Stimulated activated CD8-positive, alpha-beta memory T cell treated with anti-CD3 and anti-CD28 coated beads, Interleukin-7, amount 100 ng/mL, for 48 hours (primary cell): ENCODE data around the gene CRTC3.
"Not testable (repeated sequence)": the region's sequence is repeated elsewhere in the genome, so short reads cannot be mapped to it uniquely, and the experiment has no call there.

Experiments used
- DNase-seq, 2 donors: peaks; one replicate each; pipeline ENCODE4 v3.0.0-alpha.2; 2020; ENCODE audit warnings: low read depth in 1 of 2; ENCODE audit errors: extremely low read depth in 1 of 2

Gene CRTC3

GRCh38 chr15:90618330-90619125, 88.8 kb downstream of the CRTC3 start:
- DNase-seq, result no peak

DNA sequence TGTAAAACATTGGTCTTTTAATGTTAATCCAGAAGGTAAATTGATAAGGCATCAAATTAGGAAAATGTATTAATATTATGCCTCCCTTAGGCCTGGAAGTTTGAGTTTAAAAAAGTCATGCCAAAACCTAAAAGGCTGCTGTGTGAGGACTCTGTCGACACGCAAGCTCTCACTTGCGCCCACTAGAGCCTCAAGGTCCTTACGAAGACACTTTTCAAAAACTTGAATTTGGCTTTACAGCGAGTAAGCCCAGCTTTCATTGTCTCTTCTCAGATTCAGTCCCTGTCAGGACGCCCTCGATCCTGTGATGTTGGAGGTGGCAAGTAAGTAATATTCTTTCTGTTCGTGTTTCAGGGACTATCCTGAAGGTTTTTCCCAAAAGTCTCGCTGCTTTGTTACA, 89.7 kb downstream of the CRTC3 start:
- DNase-seq, result no peak

DNA sequence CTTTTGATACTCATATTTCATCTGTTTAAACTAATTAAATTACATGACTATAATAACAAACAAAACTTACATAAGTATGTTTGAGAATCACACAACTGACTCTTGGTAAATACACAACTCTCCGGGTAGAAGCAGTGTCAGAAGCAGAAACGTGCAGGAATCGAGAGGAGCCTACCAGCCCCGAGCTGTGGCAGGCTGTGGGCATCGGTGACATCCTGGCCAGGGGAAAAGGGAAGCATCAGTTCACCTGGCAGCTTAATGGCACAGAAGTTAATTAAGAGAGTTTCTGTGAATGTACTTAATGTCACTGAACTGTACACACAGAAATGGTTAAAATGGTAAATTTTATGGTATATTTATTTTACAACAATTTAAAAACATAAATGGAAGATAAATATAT, 90.2 kb downstream of the CRTC3 start:
- no peak for DNase-seq

DNA sequence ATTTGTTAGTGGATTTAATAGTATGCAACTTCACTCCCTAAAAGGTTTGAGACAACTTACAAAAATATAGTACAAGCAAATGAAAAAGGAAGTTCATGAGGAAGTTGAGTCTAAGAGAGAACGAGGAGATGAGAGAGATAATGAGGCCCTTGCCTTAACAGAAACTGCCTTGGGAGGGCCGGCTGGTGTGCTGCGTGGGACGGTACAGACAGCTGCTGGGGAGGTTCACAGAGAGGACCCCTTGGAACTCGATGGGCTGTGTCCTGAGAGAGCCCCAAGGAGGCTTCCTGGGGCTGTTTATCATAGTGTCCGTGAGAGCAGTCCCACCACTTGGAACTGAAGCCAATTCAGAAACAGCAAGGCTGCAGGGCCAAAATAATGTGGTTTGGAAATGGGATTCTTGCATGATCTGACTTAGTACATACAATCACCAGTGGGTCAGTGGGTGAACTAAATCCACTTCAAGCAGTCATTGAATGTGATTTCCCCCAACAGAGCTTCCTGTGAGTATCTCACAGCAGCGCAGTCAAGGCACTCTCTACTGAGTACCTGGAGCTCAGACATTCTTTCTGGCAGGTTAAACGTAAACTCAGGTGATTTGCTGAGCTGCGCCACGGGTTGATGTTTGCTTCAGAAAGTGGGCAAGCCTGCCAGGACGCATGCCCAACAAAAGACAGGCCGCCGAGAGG, 90.8 kb downstream of the CRTC3 start:
- no peak for DNase-seq

DNA sequence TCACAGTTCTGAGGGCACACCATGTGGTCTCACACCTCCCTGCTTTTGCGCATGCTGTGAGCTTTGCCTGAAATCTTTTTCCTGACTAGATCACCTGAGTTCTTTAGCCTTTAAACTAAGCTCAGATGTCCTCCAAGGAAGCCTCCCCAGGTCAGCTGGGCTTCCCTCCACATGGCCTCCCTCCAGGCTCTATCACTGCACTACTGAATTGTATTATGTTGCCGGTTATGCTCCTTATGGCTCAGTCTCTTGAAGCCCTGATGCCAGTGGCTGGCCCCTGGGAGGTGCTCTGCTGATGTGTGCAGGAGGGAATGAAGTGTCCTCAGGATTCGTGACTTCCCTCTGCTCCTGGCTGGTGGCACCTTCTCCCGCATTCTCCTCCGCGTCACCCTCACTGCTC, 94.1 kb downstream of the CRTC3 start:
- no peak for DNase-seq

GRCh38 chr15:90624278-90624981, 94.7 kb downstream of the CRTC3 start:
- DNase-seq, result no peak

DNA sequence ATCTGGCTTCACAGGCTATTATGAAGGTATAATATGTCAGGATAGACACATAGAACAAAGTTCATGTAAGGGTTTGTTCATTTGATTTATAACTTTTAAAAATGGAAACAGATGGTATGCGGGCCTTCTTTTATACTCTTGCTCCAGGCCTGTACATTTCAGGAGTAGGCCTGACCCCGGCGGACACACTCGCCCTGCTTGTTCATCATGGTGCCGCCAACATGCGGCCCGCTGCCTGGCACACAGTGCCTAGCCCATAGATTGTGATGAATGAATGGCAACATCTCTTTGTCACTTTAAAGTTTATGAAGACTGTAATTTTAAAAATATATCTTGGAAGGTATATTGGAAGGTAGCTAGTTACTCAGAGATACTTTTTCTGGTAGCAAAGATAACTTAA, 95.3 kb downstream of the CRTC3 start:
- no peak for DNase-seq

DNA sequence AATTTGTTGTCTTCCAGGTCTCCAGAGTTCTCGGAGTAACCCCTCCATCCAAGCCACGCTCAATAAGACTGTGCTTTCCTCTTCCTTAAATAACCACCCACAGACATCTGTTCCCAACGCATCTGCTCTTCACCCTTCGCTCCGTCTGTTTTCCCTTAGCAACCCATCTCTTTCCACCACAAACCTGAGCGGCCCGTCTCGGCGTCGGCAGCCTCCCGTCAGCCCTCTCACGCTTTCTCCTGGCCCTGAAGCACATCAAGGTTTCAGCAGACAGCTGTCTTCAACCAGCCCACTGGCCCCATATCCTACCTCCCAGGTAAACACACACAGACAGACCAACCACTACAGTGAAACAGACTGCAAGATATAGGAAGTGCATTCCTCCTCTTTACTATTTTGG, 99.5 kb downstream of the CRTC3 start:
- no peak for DNase-seq

DNA sequence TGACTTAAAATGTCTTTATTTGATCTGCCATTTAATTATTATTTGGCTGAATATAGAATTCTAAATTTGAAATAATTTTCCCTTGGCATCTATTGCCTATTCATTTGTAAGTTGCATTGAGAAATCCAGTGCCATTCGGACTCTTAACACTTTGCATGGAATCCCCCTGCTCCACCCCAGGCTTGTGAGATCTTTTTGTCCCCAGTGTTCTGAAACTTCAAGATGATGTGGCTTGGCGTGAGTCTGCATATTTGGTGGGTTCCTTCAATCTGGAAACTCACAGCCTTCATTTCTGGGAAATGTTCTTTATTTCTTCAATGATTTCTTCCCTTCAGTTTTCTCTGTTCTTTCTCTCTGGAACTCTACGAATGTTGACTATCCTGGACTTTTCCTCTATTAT, 103.6 kb downstream of the CRTC3 start:
- DNase-seq, result no peak

- DNase-seq, result not testable (repeated sequence)
Measured at GRCh38 chr15:90636993-90637392, 107.3 kb downstream of the CRTC3 start.

GRCh38 chr15:90637693-90638092, 108.0 kb downstream of the CRTC3 start:
- no peak for DNase-seq

DNA sequence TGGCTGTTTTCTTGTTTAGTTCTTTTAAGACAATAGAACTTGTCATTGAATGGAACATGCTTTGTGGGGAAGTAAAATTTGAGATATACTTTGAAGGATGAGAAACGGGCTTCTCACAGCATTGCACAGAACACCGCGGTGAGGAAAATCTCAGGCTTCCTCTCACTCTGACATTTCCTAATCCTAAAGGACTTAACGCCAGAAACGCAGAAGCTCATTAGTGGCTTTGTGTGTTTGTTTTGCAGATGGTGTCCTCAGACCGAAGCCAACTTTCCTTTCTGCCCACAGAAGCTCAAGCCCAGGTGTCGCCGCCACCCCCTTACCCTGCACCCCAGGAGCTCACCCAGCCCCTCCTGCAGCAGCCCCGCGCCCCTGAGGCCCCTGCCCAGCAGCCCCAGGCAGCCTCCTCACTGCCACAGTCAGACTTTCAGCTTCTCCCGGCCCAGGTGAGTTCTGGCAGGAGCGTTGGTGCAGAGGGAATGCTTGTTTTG, 108.5 kb downstream of the CRTC3 start:
- DNase-seq, result no peak

DNA sequence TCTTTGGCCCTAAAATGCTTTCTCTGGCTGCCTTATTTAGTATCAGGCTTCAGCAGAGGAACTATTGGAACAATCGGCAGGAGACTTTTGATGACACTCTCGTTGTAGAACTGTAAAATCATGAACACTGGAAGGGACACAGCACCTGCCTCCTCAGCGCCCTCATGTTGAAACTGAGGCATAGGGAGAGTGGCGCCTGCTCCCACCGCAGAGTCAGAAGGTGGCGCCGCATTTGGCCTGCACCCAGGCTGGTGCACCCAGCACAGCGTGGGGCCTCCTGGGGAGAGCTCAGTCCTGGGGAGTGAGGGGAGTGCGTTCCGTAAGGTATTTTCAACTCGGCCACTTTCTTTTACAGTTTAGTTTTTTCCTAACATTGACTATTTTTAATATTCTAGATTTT, 109.2 kb downstream of the CRTC3 start:
- DNase-seq, result no peak

DNA sequence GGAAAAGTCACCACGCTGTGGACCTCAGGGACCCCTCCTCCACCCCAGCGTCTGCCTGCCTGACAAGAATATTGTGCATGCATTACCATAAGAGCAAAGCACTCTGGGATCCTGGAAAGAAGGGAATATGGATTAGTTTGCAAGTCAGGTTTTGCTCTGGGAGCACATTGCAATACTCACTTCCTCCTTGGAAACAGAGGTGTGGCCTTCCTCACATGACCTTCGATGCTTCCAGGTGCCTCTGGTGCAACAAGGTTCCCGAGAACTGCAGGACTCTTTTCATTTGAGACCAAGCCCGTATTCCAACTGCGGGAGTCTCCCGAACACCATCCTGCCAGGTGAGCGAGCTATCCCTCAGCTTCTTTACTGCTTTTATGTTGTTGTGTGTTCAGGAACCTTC, 111.1 kb downstream of the CRTC3 start:
- DNase-seq, result no peak

DNA sequence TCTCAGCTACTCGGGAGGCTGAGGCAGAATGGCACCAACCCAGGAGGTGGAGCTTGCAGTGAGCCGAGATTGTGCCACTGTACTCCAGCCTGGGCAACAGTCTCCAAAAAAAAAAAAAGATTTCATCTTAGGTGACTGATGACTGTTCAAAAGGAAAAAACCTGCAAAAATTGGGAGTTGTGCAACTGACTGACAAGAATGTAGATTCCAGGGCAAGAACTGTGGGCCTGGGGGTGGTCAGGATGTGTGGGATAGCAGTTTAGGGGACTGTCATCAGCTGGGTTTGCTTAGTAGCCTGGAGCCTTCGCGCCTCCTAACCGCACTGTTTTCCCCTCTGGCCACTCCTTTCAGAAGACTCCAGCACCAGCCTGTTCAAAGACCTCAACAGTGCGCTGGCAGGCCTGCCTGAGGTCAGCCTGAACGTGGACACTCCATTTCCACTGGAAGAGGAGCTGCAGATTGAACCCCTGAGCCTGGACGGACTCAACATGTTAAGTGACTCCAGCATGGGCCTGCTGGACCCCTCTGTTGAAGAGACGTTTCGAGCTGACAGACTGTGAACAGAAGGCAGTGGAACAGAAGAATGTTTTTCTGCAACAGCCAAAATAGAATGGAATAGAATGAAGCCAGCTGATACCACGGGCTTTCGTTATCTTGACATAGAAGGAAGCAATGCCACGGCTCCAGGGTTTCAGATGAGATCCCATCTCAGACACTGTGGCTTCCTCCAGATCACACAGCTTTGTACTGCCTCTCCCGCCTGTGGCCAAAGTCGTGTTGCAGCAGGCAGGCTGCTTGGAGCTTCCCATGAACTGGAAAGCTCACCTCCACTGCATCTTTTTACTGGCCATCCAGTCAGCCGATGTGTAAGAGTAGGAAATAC, 112.1 kb downstream of the CRTC3 start:
- DNase-seq, result no peak

GRCh38 chr15:90642464-90643300, 113.0 kb downstream of the CRTC3 start:
- DNase-seq, result no peak

DNA sequence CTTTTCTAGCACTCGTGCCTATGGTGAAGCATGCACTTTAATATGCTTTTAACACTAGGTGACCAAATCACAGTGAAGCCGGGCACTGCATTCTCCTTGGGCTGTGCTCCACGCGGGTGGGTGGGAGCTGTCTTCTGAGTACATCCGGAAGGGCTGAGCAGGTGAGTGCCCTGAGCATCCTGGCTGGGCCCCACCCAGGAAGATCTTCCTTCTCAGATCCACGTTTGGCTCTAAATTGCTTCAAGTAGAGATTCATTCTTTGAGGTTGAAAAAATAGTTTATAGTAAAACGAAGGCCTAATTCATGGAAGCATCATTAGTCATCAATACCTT, 113.5 kb downstream of the CRTC3 start:
- DNase-seq, result no peak

GRCh38 chr15:90644526-90644925, 114.8 kb downstream of the CRTC3 start:
- DNase-seq, result no peak

- no peak for DNase-seq
Measured at GRCh38 chr15:90644952-90645725, 115.4 kb downstream of the CRTC3 start.
